Kidney epithelial cell (primary cell): ENCODE data around the gene TRIM73. TPM values are rescaled to one million over a fixed set of nuclear protein-coding genes. Genes with fewer than 3 reads are reported as not detected.
"Not testable (repeated sequence)": the region's sequence is repeated elsewhere in the genome, so short reads cannot be mapped to it uniquely, and the experiment has no call there.

Experiments used
- DNase-seq: peaks from one replicate; pipeline ENCODE4 v3.0.0-alpha.2; 2010; ENCODE audit warnings: low read depth
- H3K27me3 ChIP-seq: 2 replicates; pipeline ENCODE4 v1.6.0; 2011; ENCODE audit warnings: low read length; ENCODE audit not compliant: control insufficient read depth, insufficient read depth
- H3K36me3 ChIP-seq: 2 replicates; pipeline ENCODE4 v1.5.1; 2011; ENCODE audit warnings: low read length; ENCODE audit not compliant: control insufficient read depth, insufficient read depth
- H3K4me3 ChIP-seq: 2 replicates; pipeline ENCODE4 v1.5.1; 2011; ENCODE audit warnings: low read depth, mild to moderate bottlenecking, control low read depth, low read length
- total RNA-seq: library from RNA; depleted of rRNA; stranded (reverse); fragments of >200 nt; gene quantifications from 2 replicates; pipeline ENCODE4 v1.2.3, GENCODE V29; 2015

TRIM73 gene
- total RNA-seq, 1 donor from 2014 or later: not detected

DNA sequence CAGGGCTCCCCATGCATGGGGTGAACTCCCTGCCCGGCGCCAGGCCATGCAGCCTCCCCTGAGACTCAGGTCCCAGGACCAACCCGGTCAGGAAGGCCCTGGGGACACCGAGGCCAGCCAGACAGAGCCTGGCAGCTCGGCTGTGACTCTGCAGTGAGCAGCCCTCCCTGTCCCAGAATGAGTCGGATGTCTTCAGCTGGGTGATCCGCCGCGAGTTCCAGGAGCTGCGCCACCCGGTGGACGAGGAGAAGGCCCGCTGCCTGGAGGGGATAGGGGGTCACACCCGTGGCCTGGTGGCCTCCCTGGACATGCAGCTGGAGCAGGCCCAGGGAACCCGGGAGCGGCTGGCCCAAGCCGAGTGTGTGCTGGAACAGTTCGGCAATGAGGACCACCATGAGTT is 9.2 kb downstream of the TRIM73 start:
- not testable (repeated sequence) for H3K4me3 ChIP-seq, DNase-seq, H3K27me3 ChIP-seq, H3K36me3 ChIP-seq

DNA sequence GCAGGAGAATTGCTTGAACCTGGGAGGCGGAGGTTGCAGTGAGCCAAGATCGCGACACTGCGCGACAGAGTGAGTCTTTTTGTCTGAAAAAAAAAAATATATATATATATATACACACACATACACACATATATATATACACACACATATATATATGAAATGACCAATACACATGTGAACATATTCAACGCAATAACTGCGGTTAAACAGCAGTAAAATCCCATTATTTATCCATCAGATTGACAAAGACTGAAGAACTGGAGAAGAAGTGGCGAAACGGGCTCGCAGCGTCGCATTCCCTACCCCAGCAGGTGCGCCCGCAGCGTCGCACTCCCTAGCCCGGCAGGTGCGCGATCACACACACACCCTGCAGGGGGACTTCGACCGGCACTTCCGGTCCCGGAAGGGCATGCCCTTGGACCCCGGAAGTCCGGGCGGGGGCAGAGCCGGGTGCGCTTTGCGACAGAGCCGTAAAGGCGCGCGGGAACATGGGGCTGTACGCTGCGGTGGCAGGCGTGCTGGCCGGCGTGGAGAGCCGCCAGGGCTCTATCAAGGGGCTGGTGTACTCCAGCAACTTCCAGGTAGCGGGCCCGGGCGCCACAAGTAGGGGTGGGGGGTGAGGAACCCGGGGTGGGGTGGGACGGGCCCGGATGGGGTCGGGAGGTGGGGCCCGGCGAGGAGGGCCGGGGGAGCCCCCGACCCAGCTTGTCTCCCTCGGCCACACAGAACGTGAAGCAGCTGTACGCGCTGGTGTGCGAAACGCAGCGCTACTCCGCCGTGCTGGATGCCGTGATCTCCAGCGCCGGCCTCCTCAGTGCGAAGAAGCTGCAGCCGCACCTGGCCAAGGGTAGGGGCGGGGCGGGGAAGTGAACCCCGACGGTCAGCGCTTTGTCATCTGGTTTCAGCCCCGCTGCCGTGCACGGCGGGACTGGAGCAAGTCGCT is 14.7 kb downstream of the TRIM73 start:
- peak overlapping the region; percentile 34 for H3K4me3 ChIP-seq
- not testable (repeated sequence) for H3K36me3 ChIP-seq, DNase-seq, H3K27me3 ChIP-seq

DNA sequence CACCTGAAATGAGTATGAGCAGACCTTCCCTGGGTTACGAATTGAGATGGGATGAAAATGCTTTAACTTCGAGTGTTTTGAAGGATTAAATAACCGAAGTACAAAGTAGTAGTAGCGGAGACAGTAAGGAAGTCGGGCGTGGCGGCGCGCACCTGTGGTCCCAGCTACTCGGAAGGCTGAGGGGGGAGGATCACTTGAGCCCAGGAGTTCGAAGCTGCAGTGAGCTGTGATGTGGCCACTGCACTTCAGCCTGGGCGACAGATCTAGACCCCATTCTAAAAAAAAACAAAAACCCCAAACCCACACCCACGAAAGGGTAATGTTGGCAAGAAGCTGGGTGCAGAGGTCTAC is 15.4 kb downstream of the TRIM73 start:
- H3K27me3 ChIP-seq, DNase-seq, H3K36me3 ChIP-seq, H3K4me3 ChIP-seq: not testable (repeated sequence)

DNA sequence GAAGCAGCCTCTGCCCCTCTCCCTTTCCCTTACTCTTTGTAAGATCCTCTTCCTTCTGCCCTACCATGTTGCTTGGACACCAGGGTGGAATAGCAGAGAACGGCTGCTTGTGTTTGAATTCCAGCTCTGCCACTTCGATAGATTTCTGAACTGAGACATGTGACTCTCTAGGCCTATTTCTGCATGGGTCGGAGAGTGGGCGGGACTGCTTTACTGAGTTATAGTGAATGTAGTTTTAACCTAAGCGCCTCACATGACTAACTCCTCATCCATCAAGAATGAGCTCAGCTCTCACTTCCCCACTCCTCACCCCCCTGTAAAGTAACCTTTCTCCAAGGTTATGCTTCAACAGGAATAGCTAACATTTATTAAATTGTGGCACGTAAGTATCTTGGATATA is 18.8 kb downstream of the TRIM73 start:
- not testable (repeated sequence) for H3K4me3 ChIP-seq, H3K36me3 ChIP-seq, DNase-seq, H3K27me3 ChIP-seq

DNA sequence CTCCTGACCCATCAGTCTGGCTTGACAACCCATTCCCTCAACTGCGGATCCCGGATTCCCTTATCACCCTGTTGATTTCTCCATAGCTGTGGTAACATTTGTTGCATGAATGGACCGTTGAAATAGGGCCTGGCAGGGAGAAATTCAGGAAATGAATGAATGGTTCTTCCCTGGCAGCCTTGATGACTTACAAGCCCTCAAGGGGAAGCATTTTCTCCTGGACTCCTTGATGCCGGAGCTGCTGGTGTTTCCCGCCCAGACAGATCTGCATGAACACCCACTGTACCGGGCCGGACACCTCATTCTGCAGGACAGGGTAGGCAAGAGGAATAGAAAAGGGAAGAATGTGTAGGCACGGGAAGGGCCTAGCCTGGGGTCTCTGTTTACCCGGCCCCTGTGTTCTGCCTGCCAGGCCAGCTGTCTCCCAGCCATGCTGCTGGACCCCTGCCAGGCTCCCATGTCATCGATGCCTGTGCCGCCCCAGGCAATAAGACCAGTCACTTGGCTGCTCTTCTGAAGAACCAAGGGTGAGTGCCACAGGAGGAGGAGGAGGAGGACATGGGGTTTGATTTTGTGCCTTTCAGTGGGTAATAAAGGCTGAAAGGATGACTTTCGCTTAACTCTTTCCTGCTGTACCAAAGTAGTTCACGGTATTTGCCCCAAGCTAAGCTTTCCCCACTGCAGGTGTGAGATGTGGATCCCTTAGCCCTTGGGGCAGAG is 19.4 kb downstream of the TRIM73 start:
- H3K4me3 ChIP-seq, DNase-seq, H3K27me3 ChIP-seq, H3K36me3 ChIP-seq: not testable (repeated sequence)

DNA sequence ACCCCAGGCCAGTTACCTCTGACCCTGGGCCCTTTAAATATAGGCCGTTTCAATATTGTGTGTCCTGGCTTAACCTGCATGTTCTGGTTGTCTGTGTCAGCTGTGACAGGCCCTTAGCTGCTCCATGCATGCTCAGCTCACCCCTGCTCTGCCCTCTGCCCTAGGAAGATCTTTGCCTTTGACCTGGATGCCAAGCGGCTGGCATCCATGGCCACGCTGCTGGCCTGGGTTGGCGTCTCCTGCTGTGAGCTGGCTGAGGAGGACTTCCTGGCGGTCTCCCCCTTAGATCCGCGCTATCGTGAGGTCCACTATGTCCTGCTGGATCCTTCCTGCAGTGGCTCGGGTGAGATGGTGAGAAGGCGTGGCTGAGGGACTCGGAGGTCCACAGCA is 20.0 kb downstream of the TRIM73 start:
- DNase-seq, H3K27me3 ChIP-seq, H3K36me3 ChIP-seq: not testable (repeated sequence)

DNA sequence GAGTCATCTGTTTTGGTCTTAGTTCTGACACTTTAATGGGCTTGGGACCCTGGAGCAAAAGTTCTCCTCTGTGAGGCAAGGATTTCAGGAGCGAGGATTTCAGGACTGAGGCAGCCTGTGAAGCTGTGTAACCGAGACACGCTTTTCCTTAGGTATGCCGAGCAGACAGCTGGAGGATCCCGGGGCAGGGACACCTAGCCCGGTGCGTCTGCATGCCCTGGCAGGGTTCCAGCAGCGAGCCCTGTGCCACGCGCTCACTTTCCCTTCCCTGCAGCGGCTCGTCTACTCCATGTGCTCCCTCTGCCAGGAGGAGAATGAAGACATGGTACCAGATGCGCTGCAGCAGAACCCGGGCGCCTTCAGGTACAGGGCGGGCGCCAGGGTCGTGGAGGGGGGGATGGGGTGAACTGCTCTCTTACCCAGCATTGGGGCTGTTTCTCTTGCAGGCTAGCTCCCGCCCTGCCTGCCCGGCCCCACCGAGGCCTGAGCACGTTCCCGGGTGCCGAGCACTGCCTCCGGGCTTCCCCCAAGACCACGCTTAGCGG is 20.5 kb downstream of the TRIM73 start:
- not testable (repeated sequence) for H3K36me3 ChIP-seq, H3K4me3 ChIP-seq, H3K27me3 ChIP-seq, DNase-seq

More for the DNA sequence above, 20.0 kb downstream of the TRIM73 start:
- not testable (repeated sequence) for H3K4me3 ChIP-seq

DNA sequence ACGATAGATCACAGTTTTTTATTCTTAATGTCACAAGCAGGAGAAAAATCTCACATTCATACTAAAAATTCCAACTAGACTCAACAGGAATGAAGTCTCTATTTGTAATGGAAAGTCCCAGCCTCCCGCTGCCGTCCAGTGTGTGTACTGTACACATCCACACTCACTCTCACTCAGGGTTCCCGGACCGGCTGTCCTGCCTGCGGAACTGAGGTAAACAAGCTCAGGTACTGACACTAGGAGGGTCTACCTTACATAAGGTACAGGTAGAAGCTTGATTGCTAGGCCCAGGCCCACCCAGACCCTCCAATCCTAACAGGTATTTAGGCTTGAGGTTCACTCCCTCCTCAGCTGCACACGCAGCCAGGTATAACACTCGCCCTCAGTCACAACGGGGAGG is 21.4 kb downstream of the TRIM73 start:
- H3K27me3 ChIP-seq, H3K4me3 ChIP-seq, H3K36me3 ChIP-seq, DNase-seq: not testable (repeated sequence)

DNA sequence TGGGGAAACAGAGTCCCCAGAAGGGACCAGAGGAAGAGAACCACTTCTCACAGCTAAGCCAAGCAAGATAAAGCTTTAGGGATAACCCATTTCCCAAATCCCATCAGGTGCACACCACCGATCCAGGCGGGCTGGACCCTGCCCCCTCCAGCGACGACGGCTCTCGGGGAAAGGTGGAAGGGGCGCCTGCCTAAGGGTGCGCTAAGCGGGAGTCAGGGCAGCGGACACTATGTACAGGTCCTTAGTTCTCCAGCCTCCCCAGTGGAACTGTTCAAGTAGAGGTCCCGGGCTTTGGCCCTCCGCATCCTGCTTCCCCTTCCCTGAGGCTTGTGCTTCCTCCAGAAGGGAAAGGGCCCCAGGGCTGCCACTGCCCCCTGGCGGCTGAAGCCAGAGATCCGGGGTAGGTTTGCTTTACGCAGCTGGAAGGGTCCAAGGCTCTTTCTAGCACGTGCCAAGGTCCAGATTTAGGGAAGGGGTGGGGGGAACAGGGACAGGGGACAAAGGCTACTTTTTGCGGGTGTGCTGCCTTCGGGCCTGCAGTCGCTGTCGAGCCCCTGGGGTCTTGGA is 22.9 kb downstream of the TRIM73 start:
- not testable (repeated sequence) for DNase-seq, H3K36me3 ChIP-seq, H3K27me3 ChIP-seq, H3K4me3 ChIP-seq

DNA sequence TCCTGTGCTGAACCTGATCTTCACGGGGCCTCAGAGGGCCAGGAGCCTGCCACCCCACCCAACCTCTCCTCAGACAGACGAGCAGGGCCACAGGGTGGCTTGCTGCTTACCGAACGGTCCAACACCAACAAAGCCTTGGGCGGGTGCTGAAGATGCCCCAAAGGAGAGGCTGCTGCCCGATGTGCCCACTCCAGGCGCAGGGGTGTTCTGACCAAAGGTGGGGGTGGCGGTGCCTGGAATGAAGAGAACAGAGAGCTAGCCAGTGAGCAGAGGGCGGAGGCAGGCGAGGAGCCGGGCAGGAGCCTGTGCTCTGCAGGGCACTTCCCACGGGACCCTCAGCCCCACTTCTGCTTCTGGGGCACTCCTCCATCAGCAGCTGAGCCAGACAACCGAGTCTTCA is 23.8 kb downstream of the TRIM73 start:
- H3K36me3 ChIP-seq, H3K27me3 ChIP-seq, DNase-seq, H3K4me3 ChIP-seq: not testable (repeated sequence)

DNA sequence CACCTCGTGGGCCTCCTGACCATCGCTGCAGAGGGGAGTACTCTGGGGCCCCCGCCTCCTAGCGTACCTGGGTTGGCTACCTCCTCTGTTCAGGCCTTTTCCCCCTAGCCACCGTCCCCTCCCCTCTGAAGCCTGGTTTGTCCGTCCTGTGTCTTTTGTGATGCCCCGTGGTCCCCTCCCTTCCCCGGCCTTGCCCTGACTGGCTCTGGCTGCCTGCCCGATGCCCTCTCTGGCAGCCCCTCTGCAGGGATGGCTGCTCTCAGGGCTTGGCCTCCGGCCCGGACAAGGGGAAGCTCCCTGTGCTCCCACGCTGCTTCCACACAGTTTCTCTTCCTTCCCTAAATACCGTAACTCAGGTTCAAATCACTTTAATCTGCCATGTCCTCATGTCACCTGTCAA is 24.3 kb downstream of the TRIM73 start:
- not testable (repeated sequence) for H3K4me3 ChIP-seq, DNase-seq, H3K27me3 ChIP-seq, H3K36me3 ChIP-seq

DNA sequence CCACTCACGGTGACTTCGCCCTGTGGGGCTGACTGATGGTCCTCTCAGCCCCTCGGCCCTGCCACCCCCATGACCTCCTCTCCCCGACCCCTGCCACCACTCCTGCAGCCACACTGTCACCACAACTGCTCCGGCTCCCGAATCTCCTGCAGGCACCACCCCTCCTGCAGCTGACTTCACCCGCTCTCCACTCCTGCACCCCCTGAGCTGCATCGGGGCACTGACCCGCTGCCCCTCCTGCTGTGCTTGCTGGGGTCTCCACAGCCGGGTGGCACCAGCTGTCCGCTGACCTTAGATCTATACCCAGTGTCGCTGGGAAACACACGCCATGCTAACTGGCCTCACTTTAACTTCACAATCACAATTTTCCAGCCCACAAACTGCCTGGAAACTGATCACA is 24.7 kb downstream of the TRIM73 start:
- not testable (repeated sequence) for DNase-seq, H3K27me3 ChIP-seq, H3K36me3 ChIP-seq, H3K4me3 ChIP-seq

DNA sequence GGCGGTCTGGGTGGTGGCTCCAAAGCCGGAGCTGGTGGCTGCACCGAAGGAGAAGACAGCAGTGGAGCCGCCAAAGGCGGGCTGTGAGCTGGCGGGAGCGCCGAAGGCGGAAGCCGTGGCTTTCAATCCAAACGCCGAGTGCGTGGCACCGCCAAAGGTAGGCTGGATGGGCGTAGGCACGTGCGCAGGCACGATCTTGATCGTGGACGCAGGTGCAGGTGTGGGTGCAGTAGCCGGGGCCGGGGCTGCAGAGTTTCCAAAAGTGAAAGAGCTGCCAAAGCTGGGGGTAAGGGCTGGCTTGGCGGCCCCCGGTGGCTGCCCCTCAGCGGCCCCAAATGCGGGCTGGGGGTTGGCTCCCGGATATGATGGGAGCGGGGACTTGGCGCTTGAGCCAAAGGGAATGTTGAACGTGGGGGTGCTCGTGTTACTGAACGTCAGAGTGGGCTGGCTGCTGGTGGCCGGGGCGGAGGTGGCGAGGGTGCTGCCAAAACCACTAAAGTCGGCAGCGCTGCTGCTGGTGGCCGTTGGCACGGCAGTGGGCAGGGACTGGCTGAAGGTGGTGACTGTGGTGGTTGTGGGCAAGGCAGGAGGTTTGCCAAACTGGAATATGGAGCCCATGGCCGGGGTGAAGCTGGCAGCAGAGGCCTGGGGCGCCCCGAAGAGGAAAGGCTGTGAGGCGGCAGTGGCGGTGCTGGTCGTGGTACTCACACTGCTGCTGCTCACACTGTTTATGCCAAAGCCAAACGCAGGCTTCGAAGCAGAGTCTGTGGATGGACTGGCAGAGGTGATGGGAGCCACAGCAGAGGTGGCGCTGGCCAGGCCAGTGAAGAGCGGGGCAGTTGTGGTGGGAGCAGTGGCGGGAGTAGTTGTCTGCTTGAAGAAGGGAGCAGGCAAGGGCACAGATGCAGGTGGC is 26.6 kb downstream of the TRIM73 start:
- not testable (repeated sequence) for H3K36me3 ChIP-seq, H3K4me3 ChIP-seq, H3K27me3 ChIP-seq, DNase-seq

DNA sequence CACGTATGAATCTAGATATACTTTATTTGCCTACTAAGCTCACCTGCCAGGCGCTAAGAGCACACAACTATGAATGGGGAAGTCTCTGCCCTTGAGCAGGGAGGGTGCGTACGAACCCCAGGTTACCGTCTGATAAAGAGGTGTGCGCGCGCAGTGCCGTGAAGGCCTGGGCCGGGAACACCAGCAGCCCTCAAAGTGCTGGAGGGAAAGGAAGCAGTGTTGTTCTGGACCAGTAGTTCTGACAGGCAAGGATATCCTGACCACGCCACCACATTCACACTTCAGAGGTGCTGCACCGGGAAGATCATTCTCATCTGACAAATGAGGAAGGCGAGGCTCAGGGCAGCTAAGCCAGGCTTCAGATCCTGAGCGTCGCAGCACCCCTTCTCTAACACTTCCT is 28.1 kb downstream of the TRIM73 start:
- not testable (repeated sequence) for H3K27me3 ChIP-seq, H3K36me3 ChIP-seq, DNase-seq, H3K4me3 ChIP-seq
